Measurements from ENCODE around the gene RIC3.

DNA sequence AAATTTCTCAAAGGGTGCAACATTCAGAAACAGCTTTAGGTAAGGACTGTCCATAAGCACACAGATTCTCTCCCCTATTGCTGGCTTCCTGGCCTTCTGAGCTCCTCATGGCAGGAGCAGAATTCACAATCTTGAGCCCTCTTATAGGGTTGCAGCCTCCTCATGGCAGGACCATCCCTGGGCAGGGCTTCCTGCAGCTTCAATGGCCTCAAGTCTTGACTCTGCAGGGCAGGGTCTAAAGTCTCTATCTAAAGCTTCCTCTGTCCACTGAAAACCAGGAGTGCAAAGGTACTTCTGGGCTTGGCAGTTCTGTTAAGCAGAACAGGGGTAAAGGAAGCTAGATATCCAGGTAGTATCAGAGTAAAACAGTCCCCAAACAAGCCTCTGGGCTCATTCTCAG lies 59.1 kb downstream of the RIC3 start:
- TF ChIP-seq, protein P1, sequence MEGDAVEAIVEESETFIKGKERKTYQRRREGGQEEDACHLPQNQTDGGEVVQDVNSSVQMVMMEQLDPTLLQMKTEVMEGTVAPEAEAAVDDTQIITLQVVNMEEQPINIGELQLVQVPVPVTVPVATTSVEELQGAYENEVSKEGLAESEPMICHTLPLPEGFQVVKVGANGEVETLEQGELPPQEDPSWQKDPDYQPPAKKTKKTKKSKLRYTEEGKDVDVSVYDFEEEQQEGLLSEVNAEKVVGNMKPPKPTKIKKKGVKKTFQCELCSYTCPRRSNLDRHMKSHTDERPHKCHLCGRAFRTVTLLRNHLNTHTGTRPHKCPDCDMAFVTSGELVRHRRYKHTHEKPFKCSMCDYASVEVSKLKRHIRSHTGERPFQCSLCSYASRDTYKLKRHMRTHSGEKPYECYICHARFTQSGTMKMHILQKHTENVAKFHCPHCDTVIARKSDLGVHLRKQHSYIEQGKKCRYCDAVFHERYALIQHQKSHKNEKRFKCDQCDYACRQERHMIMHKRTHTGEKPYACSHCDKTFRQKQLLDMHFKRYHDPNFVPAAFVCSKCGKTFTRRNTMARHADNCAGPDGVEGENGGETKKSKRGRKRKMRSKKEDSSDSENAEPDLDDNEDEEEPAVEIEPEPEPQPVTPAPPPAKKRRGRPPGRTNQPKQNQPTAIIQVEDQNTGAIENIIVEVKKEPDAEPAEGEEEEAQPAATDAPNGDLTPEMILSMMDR (IDR thresholded peaks at IDR 0.05; ENCODE audit: low read length), result no peak
- TF ChIP-seq EZH2 (optimal IDR thresholded peaks at IDR 0.05; ENCODE audit: low read depth, low read length), result no peak
- no peak for TF ChIP-seq EZH2phosphoT487 (IDR thresholded peaks at IDR 0.05; ENCODE audit: low read length)

Measured in MM.1S (cell line).